Panc1 (cell line): ENCODE results near the gene GATD1. TPM values are rescaled to one million over a fixed set of nuclear protein-coding genes. Genes with fewer than 3 reads are reported as not detected.

Experiments
- ATAC-seq: fragments of 200-7000 bp; cut with Tn5 transposase; 2 replicates; pipeline ENCODE4 v1.9.1; 2020; ENCODE audit warnings: mild to moderate bottlenecking, moderate library complexity
- BruUV-seq: library from RNA; stranded (reverse); fragments of 400-500 nt; replicated peaks from 2 replicates; lab custom pipeline; 2021; lab: Mats Ljungman, UMichigan
- CTCF ChIA-PET: fragments of 300-600 bp; sonication (Branson Sonifier 250); formaldehyde crosslinking; loops from one replicate; lab custom pipeline; 2022; ENCODE audit warnings: antibody characterized with exemption; lab: Charles Lee
- POLR2A ChIA-PET: fragments of 300-600 bp; sonication (Branson Sonifier 250); formaldehyde crosslinking; loops from one replicate; lab custom pipeline; 2022; ENCODE audit warnings: antibody characterized with exemption; lab: Charles Lee
- DNase-seq: peaks from one replicate; pipeline ENCODE4 v3.0.0-alpha.2; 2010; ENCODE audit warnings: low read depth, low spot score
- H3K27ac ChIP-seq: 2 replicates; pipeline ENCODE4 v1.5.1; 2011; ENCODE audit warnings: mild to moderate bottlenecking, low read length, inconsistent platforms
- H3K27me3 ChIP-seq: fragments of 200-500 bp; sonication (Bioruptor generic); 2 replicates; pipeline ENCODE4 v1.6.0; 2014; ENCODE audit warnings: low read length, inconsistent platforms; ENCODE audit not compliant: control insufficient read depth, insufficient read depth
- H3K36me3 ChIP-seq: fragments of 200-500 bp; sonication (Bioruptor generic); 2 replicates; pipeline ENCODE4 v1.5.1; 2014; ENCODE audit warnings: inconsistent platforms, mild to moderate bottlenecking, low read length, moderate library complexity; ENCODE audit not compliant: control insufficient read depth, insufficient read depth
- H3K4me1 ChIP-seq: 2 replicates; pipeline ENCODE4 v1.5.1; 2011; ENCODE audit warnings: inconsistent platforms, mild to moderate bottlenecking, low read length, moderate library complexity; ENCODE audit not compliant: control insufficient read depth, insufficient read depth
- H3K4me3 ChIP-seq, 2 experiments: 2 replicates each; pipeline ENCODE4 v1.5.1; 2011 to 2012; ENCODE audit warnings: low read depth in 2 of 2, low read length in 2 of 2, mild to moderate bottlenecking in 2 of 2, inconsistent platforms in 1 of 2, moderate library complexity in 1 of 2
- H3K9me3 ChIP-seq: fragments of 200-500 bp; sonication (Bioruptor generic); 2 replicates; pipeline ENCODE4 v1.5.1; 2014; ENCODE audit warnings: low read depth, mild to moderate bottlenecking, inconsistent platforms, low read length, moderate library complexity; ENCODE audit not compliant: control insufficient read depth, insufficient read depth
- POLR2AphosphoS5 ChIP-seq: IDR thresholded peaks from 2 replicates; pipeline ENCODE4 v1.6.1; 2012; ENCODE audit warnings: mild to moderate bottlenecking, low read depth, low read length, moderate library complexity
- SIN3A ChIP-seq: IDR thresholded peaks from 2 replicates; pipeline ENCODE4 v1.6.1; 2012; ENCODE audit warnings: low read depth, mild to moderate bottlenecking, low read length, moderate library complexity, borderline replicate concordance; ENCODE audit not compliant: insufficient read depth
- TCF7L2 ChIP-seq: IDR thresholded peaks from 2 replicates; pipeline ENCODE4 v1.6.1; 2011; ENCODE audit warnings: mild to moderate bottlenecking, low read depth, low read length, inconsistent platforms
- in situ Hi-C: cut with HindIII; loops from 2 replicates; pipeline ENCODE4 v1.10.0; 2016; ENCODE audit warnings: low sequenced_read_pairs, low pct_unique_long_range_greater_than_20kb
- intact Hi-C: fragments of 100-400 bp; cut with micrococcal nuclease; formaldehyde crosslinking; loops from one replicate; pipeline ENCODE4 v1.10.0; 2022; ENCODE audit not compliant: unreplicated experiment
- total RNA-seq: library from RNA; stranded (reverse); gene quantifications from one replicate; pipeline ENCODE4 v1.2.1, GENCODE V29; 2021; ENCODE audit not compliant: unreplicated experiment
- TF ChIP-seq, protein P1 (sequence below), 2 experiments: IDR thresholded peaks; 2 replicates each; pipeline ENCODE4 v1.6.1; 2011 to 2012; ENCODE audit warnings: low read depth in 2 of 2, control low read depth in 1 of 2, low read length in 1 of 2, mild to moderate bottlenecking in 1 of 2, moderate library complexity in 1 of 2; ENCODE audit not compliant: insufficient read depth in 1 of 2
- TF ChIP-seq, protein P2 (sequence below): fragments of 450-650 bp; IDR thresholded peaks from 2 replicates; pipeline ENCODE4 v1.5.1; 2017; ENCODE audit warnings: mild to moderate bottlenecking

GATD1 gene
- total RNA-seq, 1 experiment from 2014 or later, result 229 TPM

DNA sequence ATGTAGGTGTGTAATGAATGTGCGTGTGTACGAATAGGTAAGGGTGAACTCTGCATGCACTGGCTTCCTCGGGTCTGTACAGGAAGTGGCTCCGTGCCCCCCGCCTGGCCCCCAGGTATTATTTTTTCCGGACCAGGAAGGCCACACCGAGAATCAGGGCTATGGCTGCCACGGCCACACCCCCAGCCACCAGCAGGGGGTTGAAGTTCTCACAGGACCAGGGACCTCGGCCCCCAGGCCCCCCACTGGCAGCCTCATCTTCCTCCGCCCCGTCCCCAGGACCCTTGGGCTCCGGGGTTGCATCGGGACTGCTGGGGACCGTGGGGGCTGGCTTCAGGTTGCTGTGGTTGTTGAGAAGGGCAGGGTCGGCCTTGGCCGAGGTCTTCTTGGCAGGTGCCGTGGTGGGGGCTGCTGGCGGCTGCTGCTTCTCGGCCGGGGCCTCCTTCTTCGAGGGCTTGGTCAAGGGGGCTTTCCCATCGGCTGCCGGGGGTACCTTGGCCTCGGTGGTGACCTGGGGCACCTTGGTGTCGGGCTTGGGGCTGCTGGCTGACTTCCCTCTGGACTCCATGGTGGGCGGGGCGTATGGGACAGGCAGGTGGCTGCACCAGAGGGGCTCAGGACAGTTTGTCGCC, 10.8 kb upstream of the GATD1 start:
- in situ Hi-C loops (no loop called here), intact Hi-C loops (no loop called here)
- peaks cover 33% of the 10 kb centered on the region for H3K4me1 ChIP-seq
- TF ChIP-seq TCF7L2, result no peak
- TF ChIP-seq, protein P1, sequence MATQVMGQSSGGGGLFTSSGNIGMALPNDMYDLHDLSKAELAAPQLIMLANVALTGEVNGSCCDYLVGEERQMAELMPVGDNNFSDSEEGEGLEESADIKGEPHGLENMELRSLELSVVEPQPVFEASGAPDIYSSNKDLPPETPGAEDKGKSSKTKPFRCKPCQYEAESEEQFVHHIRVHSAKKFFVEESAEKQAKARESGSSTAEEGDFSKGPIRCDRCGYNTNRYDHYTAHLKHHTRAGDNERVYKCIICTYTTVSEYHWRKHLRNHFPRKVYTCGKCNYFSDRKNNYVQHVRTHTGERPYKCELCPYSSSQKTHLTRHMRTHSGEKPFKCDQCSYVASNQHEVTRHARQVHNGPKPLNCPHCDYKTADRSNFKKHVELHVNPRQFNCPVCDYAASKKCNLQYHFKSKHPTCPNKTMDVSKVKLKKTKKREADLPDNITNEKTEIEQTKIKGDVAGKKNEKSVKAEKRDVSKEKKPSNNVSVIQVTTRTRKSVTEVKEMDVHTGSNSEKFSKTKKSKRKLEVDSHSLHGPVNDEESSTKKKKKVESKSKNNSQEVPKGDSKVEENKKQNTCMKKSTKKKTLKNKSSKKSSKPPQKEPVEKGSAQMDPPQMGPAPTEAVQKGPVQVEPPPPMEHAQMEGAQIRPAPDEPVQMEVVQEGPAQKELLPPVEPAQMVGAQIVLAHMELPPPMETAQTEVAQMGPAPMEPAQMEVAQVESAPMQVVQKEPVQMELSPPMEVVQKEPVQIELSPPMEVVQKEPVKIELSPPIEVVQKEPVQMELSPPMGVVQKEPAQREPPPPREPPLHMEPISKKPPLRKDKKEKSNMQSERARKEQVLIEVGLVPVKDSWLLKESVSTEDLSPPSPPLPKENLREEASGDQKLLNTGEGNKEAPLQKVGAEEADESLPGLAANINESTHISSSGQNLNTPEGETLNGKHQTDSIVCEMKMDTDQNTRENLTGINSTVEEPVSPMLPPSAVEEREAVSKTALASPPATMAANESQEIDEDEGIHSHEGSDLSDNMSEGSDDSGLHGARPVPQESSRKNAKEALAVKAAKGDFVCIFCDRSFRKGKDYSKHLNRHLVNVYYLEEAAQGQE (IDR thresholded peaks at IDR 0.05; ENCODE audit: insufficient read depth in 1 of 2, low read depth in 2 of 2, low read length in 1 of 2), result no peak
- TF ChIP-seq, protein P2, sequence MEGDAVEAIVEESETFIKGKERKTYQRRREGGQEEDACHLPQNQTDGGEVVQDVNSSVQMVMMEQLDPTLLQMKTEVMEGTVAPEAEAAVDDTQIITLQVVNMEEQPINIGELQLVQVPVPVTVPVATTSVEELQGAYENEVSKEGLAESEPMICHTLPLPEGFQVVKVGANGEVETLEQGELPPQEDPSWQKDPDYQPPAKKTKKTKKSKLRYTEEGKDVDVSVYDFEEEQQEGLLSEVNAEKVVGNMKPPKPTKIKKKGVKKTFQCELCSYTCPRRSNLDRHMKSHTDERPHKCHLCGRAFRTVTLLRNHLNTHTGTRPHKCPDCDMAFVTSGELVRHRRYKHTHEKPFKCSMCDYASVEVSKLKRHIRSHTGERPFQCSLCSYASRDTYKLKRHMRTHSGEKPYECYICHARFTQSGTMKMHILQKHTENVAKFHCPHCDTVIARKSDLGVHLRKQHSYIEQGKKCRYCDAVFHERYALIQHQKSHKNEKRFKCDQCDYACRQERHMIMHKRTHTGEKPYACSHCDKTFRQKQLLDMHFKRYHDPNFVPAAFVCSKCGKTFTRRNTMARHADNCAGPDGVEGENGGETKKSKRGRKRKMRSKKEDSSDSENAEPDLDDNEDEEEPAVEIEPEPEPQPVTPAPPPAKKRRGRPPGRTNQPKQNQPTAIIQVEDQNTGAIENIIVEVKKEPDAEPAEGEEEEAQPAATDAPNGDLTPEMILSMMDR, result no peak
- 0 out of 2 replicates have a peak, but pooled peaks have one; percentile 32 for TF ChIP-seq POLR2AphosphoS5
- no peak for TF ChIP-seq SIN3A
- POLR2A ChIA-PET, result no interaction called here
- ATAC-seq (no peak), DNase-seq (no peak)
- H3K27ac ChIP-seq, result no peak overlapping the region
- BruUV-seq, result no TSS peak
- H3K36me3 ChIP-seq, result peaks cover 2% of the 10 kb centered on the region; the same call in 1 of the 2 replicates
- CTCF ChIA-PET, result no interaction called here
- H3K9me3 ChIP-seq, result no peaks in the 10 kb centered on the region
- no peaks in the 10 kb centered on the region for H3K27me3 ChIP-seq
- no peak overlapping the region for H3K4me3 ChIP-seq

DNA sequence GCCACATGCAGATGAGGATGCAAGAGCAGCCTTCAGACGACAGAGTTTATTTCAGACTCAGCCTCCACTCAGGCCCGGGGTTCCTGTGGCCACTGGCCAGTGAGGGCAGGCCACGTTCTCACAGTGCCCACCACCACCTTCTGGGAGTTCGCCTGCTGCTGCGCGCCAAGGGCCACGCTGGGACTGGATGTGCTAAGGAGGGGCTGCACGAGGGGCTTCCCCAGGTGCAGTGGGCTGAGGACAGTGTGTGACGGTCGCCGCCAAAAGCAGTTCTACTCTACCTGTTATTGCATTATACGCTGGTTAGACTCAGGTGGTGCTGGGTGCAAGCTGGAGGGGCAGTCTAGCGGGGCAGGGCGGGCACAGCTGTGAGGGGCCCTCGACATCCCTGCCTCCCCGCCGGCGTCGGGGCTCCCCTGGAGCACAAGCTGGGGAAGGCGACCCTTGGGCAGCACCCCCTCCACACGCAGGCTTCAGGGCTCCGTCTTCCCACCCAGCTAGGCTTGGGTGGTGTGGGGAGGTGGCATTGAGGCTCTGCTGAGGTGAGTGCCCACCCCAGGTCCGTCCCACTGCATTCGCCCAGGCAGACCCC, 9.9 kb upstream of the GATD1 start:
- Histone ChIP-seq H3K4me3 (no peak overlapping the region), H3K36me3 (peaks cover 2% of the 10 kb centered on the region; the same call in 1 of the 2 replicates), H3K4me1 (peaks cover 32% of the 10 kb centered on the region), H3K9me3 (no peaks in the 10 kb centered on the region), H3K27me3 (no peaks in the 10 kb centered on the region), H3K27ac (no peak overlapping the region)
- no peak for ATAC-seq
- DNase-seq, result no peak
- in situ Hi-C loops, result no loop called here
- intact Hi-C loops, result no loop called here
- CTCF ChIA-PET, result no interaction called here
- POLR2A ChIA-PET, result no interaction called here
- BruUV-seq, result no TSS peak
- TF ChIP-seq POLR2AphosphoS5 (peak; percentile 51; the same call in 1 of the 2 replicates), TCF7L2 (no peak)
- TF ChIP-seq, protein P1 (IDR thresholded peaks at IDR 0.05; ENCODE audit: insufficient read depth in 1 of 2, low read depth in 2 of 2, low read length in 1 of 2), result no peak
